ENCODE data around the gene GTPBP1.

The GTPBP1 gene

GRCh38 chr22:38706901-38707195 is 1.1 kb downstream of the GTPBP1 start:
- TF ChIP-seq CTCF (IDR thresholded peaks at IDR 0.05) = no peak

- TF ChIP-seq CTCF (IDR thresholded peaks at IDR 0.05) = no peak
Observed at GRCh38 chr22:38707346-38707745, 1.6 kb downstream of the GTPBP1 start.

- TF ChIP-seq CTCF (IDR thresholded peaks at IDR 0.05) = no peak
Observed at GRCh38 chr22:38707984-38708383, 2.2 kb downstream of the GTPBP1 start.

- TF ChIP-seq CTCF (IDR thresholded peaks at IDR 0.05) = no peak
Observed at GRCh38 chr22:38709306-38709705, 3.6 kb downstream of the GTPBP1 start.

GRCh38 chr22:38710351-38710750 is 4.6 kb downstream of the GTPBP1 start:
- no peak for TF ChIP-seq CTCF (IDR thresholded peaks at IDR 0.05)

GRCh38 chr22:38710866-38711265 is 5.1 kb downstream of the GTPBP1 start:
- no peak for TF ChIP-seq CTCF (IDR thresholded peaks at IDR 0.05)

GRCh38 chr22:38712486-38713207 is 6.9 kb downstream of the GTPBP1 start:
- no peak for TF ChIP-seq CTCF (IDR thresholded peaks at IDR 0.05)

- TF ChIP-seq CTCF (IDR thresholded peaks at IDR 0.05) = no peak
Observed at GRCh38 chr22:38713921-38714320, 8.2 kb downstream of the GTPBP1 start.

Measured in LNCAP (cell line).